ENCODE data around the gene UQCRFS1.

DNA sequence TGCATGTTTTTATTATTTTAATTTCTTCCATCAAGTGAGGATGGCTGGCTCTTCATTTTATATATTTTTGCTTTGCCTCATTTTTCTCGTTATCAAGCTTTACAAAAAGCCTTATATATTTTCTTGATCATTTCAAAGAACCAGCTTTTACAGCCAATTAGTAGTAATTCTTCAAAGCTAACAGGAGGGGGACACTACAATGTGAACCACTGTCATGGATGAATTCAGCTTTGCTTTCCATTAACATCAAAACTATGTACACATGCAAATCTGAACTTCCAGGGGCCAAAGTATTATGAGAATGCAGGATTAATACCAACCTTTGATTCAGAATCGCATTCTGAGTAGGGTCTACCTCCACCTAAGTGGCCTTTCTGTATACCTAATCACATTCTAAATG lies 11.1 kb downstream of the UQCRFS1 start:
- TF ChIP-seq, protein P1, sequence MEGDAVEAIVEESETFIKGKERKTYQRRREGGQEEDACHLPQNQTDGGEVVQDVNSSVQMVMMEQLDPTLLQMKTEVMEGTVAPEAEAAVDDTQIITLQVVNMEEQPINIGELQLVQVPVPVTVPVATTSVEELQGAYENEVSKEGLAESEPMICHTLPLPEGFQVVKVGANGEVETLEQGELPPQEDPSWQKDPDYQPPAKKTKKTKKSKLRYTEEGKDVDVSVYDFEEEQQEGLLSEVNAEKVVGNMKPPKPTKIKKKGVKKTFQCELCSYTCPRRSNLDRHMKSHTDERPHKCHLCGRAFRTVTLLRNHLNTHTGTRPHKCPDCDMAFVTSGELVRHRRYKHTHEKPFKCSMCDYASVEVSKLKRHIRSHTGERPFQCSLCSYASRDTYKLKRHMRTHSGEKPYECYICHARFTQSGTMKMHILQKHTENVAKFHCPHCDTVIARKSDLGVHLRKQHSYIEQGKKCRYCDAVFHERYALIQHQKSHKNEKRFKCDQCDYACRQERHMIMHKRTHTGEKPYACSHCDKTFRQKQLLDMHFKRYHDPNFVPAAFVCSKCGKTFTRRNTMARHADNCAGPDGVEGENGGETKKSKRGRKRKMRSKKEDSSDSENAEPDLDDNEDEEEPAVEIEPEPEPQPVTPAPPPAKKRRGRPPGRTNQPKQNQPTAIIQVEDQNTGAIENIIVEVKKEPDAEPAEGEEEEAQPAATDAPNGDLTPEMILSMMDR (IDR thresholded peaks at IDR 0.05): no peak
- no peak for TF ChIP-seq ZFX (IDR thresholded peaks at IDR 0.05; ENCODE audit: borderline replicate concordance)

All from 22Rv1 (cell line).